Fibroblast of peridontal ligament (primary cell): ENCODE results near the gene LBHD2.
A peak's percentile ranks its signal among the peaks of the same experiment; 100 is the strongest.
"Not testable (repeated sequence)": the region's sequence is repeated elsewhere in the genome, so short reads cannot be mapped to it uniquely, and the experiment has no call there.

Experiments
- DNase-seq: peaks from one replicate; pipeline ENCODE4 v3.0.0-alpha.2; 2010; ENCODE audit errors: extremely low read depth

Gene LBHD2

GRCh38 chr14:103084021-103084919 is at the start of gene LBHD2:
Gene LBHD2, plus strand, starts transcription at chr14:103084210. Its CDS starts 1,803 bp downstream, at chr14:103086013.
- no peak for DNase-seq

GRCh38 chr14:103041464-103041863 is 42.5 kb upstream of the LBHD2 start:
- no peak for DNase-seq

- DNase-seq = no peak
Observed at GRCh38 chr14:103043257-103044015, 40.6 kb upstream of the LBHD2 start.

- DNase-seq = no peak
Observed at GRCh38 chr14:103045371-103045869, 38.6 kb upstream of the LBHD2 start.

- DNase-seq = not testable (repeated sequence)
Observed at GRCh38 chr14:103047453-103047852, 36.6 kb upstream of the LBHD2 start.

- no peak for DNase-seq
Observed at GRCh38 chr14:103050935-103051334, 33.1 kb upstream of the LBHD2 start.

GRCh38 chr14:103052407-103052806 is 31.6 kb upstream of the LBHD2 start:
- no peak for DNase-seq

- peak; percentile 31 for DNase-seq
Observed at GRCh38 chr14:103055695-103056094, 28.3 kb upstream of the LBHD2 start.

GRCh38 chr14:103056322-103057027 is 27.5 kb upstream of the LBHD2 start:
- DNase-seq = peak; percentile 48

GRCh38 chr14:103057028-103057371 is 27.0 kb upstream of the LBHD2 start:
- no peak for DNase-seq

GRCh38 chr14:103057372-103058163 is 26.4 kb upstream of the LBHD2 start, which contains the start of gene CDC42BPB:
Gene CDC42BPB, minus strand, starts transcription at chr14:103057549. Its CDS starts 376 bp downstream, at chr14:103057173.
- DNase-seq = peak; percentile 81

GRCh38 chr14:103058164-103059055 is 25.6 kb upstream of the LBHD2 start:
- DNase-seq = no peak

- DNase-seq = no peak
Observed at GRCh38 chr14:103059556-103059955, 24.5 kb upstream of the LBHD2 start.

GRCh38 chr14:103061482-103061976 is 22.5 kb upstream of the LBHD2 start:
- no peak for DNase-seq

GRCh38 chr14:103064436-103064835 is 19.6 kb upstream of the LBHD2 start:
- DNase-seq = no peak

- DNase-seq = no peak
Observed at GRCh38 chr14:103064978-103065377, 19.0 kb upstream of the LBHD2 start.

GRCh38 chr14:103065861-103066260 is 18.1 kb upstream of the LBHD2 start:
- DNase-seq = no peak

- no peak for DNase-seq
Observed at GRCh38 chr14:103066399-103066798, 17.6 kb upstream of the LBHD2 start.

GRCh38 chr14:103067231-103067954 is 16.6 kb upstream of the LBHD2 start:
- peak; percentile 72 for DNase-seq
